HepG2 (cell line): ENCODE data around the gene GALR3. TPM values are rescaled to one million over a fixed set of nuclear protein-coding genes. Genes with fewer than 3 reads are reported as not detected.

ENCODE experiments used
- GABPA ChIP-seq, 2 experiments: IDR thresholded peaks; 2 replicates each; pipeline ENCODE4 v1.6.1; 2011 to 2016; ENCODE audit warnings: low read depth in 2 of 2, low read length in 1 of 2, missing biosample characterization in 1 of 2, missing genetic modification characterization in 1 of 2
- JUN ChIP-seq: sonication (generic); formaldehyde crosslinking; IDR thresholded peaks from 2 replicates; pipeline ENCODE4 v1.4.0; 2020; ENCODE audit warnings: mild to moderate bottlenecking, missing genetic modification reagents
- PHF5A ChIP-seq: IDR thresholded peaks from one replicate; pipeline ENCODE4 v1.6.1; 2018; ENCODE audit warnings: low read depth, missing genetic modification reagents; ENCODE audit not compliant: unreplicated experiment
- PREB ChIP-seq: sonication (generic); formaldehyde crosslinking; IDR thresholded peaks from 2 replicates; pipeline ENCODE4 v1.4.0; 2020; ENCODE audit warnings: missing genetic modification reagents
- SKIL ChIP-seq: sonication (generic); formaldehyde crosslinking; IDR thresholded peaks from 2 replicates; pipeline ENCODE4 v1.8.0; 2022; ENCODE audit warnings: missing genetic modification reagents, mild to moderate bottlenecking, moderate library complexity, borderline replicate concordance
- USF2 ChIP-seq, 2 experiments: sonication (generic) in 1 of 2; formaldehyde crosslinking in 1 of 2; IDR thresholded peaks; 2 replicates each; pipeline versions ENCODE4 v1.5.1 to v1.6.1; 2011 to 2020; ENCODE audit warnings: borderline replicate concordance in 1 of 2, low read depth in 1 of 2, low read length in 1 of 2, mild to moderate bottlenecking in 1 of 2, missing genetic modification reagents in 1 of 2, moderate library complexity in 1 of 2
- ZGPAT ChIP-seq: IDR thresholded peaks from 2 replicates; pipeline ENCODE4 v1.6.1; 2016; ENCODE audit warnings: mild to moderate bottlenecking
- ZNF225 ChIP-seq: sonication (generic); formaldehyde crosslinking; IDR thresholded peaks from 2 replicates; pipeline ENCODE4 v1.4.0; 2020; ENCODE audit warnings: mild to moderate bottlenecking, missing genetic modification reagents
- ZNF333 ChIP-seq: sonication (generic); formaldehyde crosslinking; IDR thresholded peaks from 2 replicates; pipeline ENCODE4 v1.4.0; 2020; ENCODE audit warnings: mild to moderate bottlenecking, missing genetic modification reagents, borderline replicate concordance
- ZNF720 ChIP-seq: sonication (generic); formaldehyde crosslinking; IDR thresholded peaks from 2 replicates; pipeline ENCODE4 v1.4.0; 2020; ENCODE audit warnings: missing genetic modification reagents
- polyA plus RNA-seq, 8 experiments: library from polyadenylated mRNA; depleted of rRNA in 3 of 8; stranded (reverse) in 7 of 8; unstranded in 1 of 8; fragments of >200 nt; fragmentation: Illumina TruSeq in 4 of 8; extraction: Trizol in 4 of 8; gene quantifications; 2 replicates each; pipeline versions ENCODE4 v1.2.1 to v1.2.3, GENCODE V29; 2011 to 2016; ENCODE audit warnings: low read depth in 4 of 8, missing spikeins in 1 of 8, mixed read lengths in 1 of 8; ENCODE audit not compliant: insufficient read depth in 1 of 8
- total RNA-seq, 5 experiments: library from RNA; depleted of rRNA; stranded (reverse); fragments of >200 nt; fragmentation: Illumina TruSeq; extraction: Trizol; gene quantifications; 2 replicates each; pipeline ENCODE4 v1.2.3, GENCODE V29; 2016; ENCODE audit warnings: low read depth in 1 of 5
- TF ChIP-seq, protein P1 (sequence below): sonication (generic); formaldehyde crosslinking; IDR thresholded peaks from 2 replicates; pipeline ENCODE4 v1.4.0; 2020; ENCODE audit warnings: mild to moderate bottlenecking, missing genetic modification reagents, borderline replicate concordance
- TF ChIP-seq, protein P2 (sequence below): sonication (generic); formaldehyde crosslinking; IDR thresholded peaks from 2 replicates; pipeline ENCODE4 v1.5.0; 2020; ENCODE audit warnings: missing genetic modification reagents

The GALR3 gene
- total and polyA plus RNA-seq, 2 of the 13 experiments (the other 11 are each of a cell fraction or from before 2014, with no cell fraction given) = 0.13 TPM; not detected in 1

DNA sequence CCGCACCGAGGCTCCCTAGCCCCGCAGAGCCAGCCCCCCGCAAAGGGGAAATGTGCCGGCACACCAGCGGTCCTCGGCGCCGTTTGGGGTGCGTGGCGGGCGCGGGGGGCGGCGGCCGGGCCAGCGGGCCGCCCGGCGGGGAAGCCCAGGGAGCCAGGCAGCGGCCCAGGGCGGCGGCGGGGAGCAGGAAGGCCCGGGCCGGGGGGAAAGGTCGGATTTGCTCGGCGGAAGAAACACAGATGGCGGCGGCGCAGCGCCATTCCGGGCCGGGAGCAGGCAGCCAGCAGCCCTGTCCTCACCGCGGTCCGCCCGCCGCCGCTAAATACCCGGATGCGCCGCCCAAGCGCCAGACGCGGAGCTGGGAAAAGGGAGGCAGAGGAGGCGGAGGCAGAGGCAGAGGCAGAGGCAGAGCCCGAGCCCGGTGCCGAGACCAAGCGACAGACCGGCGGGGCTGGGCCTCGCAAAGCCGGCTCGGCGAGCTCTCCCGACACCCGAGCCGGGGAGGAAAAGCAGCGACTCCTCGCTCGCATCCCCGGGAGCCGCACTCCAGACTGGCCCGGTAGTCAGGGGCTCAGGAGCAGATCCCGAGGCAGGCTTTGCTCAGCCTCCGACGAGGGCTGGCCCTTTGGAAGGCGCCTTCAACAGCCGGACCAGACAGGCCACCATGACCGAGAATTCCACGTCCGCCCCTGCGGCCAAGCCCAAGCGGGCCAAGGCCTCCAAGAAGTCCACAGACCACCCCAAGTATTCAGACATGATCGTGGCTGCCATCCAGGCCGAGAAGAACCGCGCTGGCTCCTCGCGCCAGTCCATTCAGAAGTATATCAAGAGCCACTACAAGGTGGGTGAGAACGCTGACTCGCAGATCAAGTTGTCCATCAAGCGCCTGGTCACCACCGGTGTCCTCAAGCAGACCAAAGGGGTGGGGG is 18.0 kb upstream of the GALR3 start (continued):
- TF ChIP-seq USF2 (IDR thresholded peaks at IDR 0.05; ENCODE audit: low read depth, low read length) (no peak), USF2 (CRISPR knock-in tag; IDR thresholded peaks at IDR 0.05; ENCODE audit: borderline replicate concordance) (0 out of 2 replicates have a peak, but pooled peaks have one; percentile 12), SKIL (peak; percentile 65; the same call in 1 of the 2 replicates), ZNF225 (no peak; the same call in 1 of the 2 replicates), GABPA (IDR thresholded peaks at IDR 0.05; ENCODE audit: low read depth, low read length) (no peak), GABPA (CRISPR knock-in tag; IDR thresholded peaks at IDR 0.05; ENCODE audit: low read depth) (peak; percentile 43; the same call in 1 of the 2 replicates), PHF5A (CRISPR knock-in tag) (peak; percentile 41), ZNF333 (CRISPR knock-in tag) (peak; percentile 66; the same call in 1 of the 2 replicates), JUN (CRISPR knock-in tag) (no peak), ZNF720 (CRISPR knock-in tag) (no peak), PREB (CRISPR knock-in tag) (no peak), ZGPAT (CRISPR knock-in tag) (peak; percentile 64)
- TF ChIP-seq, protein P1, sequence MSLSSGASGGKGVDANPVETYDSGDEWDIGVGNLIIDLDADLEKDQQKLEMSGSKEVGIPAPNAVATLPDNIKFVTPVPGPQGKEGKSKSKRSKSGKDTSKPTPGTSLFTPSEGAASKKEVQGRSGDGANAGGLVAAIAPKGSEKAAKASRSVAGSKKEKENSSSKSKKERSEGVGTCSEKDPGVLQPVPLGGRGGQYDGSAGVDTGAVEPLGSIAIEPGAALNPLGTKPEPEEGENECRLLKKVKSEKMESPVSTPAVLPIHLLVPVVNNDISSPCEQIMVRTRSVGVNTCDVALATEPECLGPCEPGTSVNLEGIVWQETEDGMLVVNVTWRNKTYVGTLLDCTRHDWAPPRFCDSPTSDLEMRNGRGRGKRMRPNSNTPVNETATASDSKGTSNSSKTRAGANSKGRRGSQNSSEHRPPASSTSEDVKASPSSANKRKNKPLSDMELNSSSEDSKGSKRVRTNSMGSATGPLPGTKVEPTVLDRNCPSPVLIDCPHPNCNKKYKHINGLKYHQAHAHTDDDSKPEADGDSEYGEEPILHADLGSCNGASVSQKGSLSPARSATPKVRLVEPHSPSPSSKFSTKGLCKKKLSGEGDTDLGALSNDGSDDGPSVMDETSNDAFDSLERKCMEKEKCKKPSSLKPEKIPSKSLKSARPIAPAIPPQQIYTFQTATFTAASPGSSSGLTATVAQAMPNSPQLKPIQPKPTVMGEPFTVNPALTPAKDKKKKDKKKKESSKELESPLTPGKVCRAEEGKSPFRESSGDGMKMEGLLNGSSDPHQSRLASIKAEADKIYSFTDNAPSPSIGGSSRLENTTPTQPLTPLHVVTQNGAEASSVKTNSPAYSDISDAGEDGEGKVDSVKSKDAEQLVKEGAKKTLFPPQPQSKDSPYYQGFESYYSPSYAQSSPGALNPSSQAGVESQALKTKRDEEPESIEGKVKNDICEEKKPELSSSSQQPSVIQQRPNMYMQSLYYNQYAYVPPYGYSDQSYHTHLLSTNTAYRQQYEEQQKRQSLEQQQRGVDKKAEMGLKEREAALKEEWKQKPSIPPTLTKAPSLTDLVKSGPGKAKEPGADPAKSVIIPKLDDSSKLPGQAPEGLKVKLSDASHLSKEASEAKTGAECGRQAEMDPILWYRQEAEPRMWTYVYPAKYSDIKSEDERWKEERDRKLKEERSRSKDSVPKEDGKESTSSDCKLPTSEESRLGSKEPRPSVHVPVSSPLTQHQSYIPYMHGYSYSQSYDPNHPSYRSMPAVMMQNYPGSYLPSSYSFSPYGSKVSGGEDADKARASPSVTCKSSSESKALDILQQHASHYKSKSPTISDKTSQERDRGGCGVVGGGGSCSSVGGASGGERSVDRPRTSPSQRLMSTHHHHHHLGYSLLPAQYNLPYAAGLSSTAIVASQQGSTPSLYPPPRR = peak; percentile 36; the same call in 1 of the 2 replicates
- TF ChIP-seq, protein P2, sequence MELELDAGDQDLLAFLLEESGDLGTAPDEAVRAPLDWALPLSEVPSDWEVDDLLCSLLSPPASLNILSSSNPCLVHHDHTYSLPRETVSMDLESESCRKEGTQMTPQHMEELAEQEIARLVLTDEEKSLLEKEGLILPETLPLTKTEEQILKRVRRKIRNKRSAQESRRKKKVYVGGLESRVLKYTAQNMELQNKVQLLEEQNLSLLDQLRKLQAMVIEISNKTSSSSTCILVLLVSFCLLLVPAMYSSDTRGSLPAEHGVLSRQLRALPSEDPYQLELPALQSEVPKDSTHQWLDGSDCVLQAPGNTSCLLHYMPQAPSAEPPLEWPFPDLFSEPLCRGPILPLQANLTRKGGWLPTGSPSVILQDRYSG (CRISPR knock-in tag) = peak; percentile 18; the same call in 1 of the 2 replicates
